GM12865 (cell line): Measurements from ENCODE around the gene GPRASP2.

Experiments used
- DNase-seq: peaks from one replicate; pipeline ENCODE4 v3.0.0; 2010; ENCODE audit warnings: low read depth
- H3K4me3 ChIP-seq: 2 replicates; pipeline ENCODE4 v1.5.1; 2011; ENCODE audit warnings: mild to moderate bottlenecking, low read depth, low read length, control low read depth
- CTCF ChIP-seq: IDR thresholded peaks from 2 replicates; pipeline ENCODE4 v1.5.1; 2011; ENCODE audit warnings: low read length, control low read depth, low read depth, inconsistent platforms; ENCODE audit not compliant: insufficient read depth; ENCODE audit errors: missing control alignments

GPRASP2 gene

GRCh38 chrX:102696306-102696705 is 15.9 kb upstream of the GPRASP2 start:
- H3K4me3 ChIP-seq = no peak overlapping the region
- TF ChIP-seq CTCF = no peak
- DNase-seq = no peak

GRCh38 chrX:102697494-102697893 is 14.8 kb upstream of the GPRASP2 start:
- no peak for DNase-seq
- no peak overlapping the region for H3K4me3 ChIP-seq
- TF ChIP-seq CTCF = no peak

GRCh38 chrX:102708900-102709299 is 3.3 kb upstream of the GPRASP2 start:
- no peak for DNase-seq
- no peak for TF ChIP-seq CTCF
- no peak overlapping the region for H3K4me3 ChIP-seq

GRCh38 chrX:102711872-102712215 is 404 bp upstream of the GPRASP2 start:
- 0 out of 2 replicates have a peak overlapping the region, but pooled peaks have one; percentile 48 for H3K4me3 ChIP-seq
- no peak for TF ChIP-seq CTCF
- no peak for DNase-seq

GRCh38 chrX:102712981-102713625 is 855 bp downstream of the GPRASP2 start:
- peak overlapping the region; percentile 48 for H3K4me3 ChIP-seq
- no peak for TF ChIP-seq CTCF

GRCh38 chrX:102714994-102715393 is 2.7 kb downstream of the GPRASP2 start:
- no peak for DNase-seq
- H3K4me3 ChIP-seq = no peak overlapping the region
- no peak for TF ChIP-seq CTCF

More at GRCh38 chrX:102712981-102713625, 855 bp downstream of the GPRASP2 start:
- DNase-seq = no peak

- TF ChIP-seq CTCF = no peak
- DNase-seq = no peak
- no peak overlapping the region for H3K4me3 ChIP-seq
Measured at GRCh38 chrX:102715967-102716366, 3.7 kb downstream of the GPRASP2 start.
